Measurements from ENCODE around the gene MEGF8.

MEGF8 gene

DNA sequence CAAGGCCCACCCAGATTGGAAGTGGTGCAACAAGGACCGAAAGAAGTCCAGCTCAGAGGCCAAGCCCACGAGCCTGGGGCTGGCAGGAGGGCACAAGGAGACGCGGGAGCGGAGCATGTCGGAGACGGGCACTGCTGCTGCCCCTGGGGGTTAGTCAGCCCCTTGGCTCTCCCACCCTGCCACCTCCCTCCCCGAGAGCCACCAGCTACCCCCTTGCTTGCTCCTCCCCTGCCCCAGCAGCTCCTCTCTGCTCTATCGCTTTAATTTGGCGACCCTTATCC is 37.7 kb upstream of the MEGF8 start:
- DNase-seq, result no peak

DNA sequence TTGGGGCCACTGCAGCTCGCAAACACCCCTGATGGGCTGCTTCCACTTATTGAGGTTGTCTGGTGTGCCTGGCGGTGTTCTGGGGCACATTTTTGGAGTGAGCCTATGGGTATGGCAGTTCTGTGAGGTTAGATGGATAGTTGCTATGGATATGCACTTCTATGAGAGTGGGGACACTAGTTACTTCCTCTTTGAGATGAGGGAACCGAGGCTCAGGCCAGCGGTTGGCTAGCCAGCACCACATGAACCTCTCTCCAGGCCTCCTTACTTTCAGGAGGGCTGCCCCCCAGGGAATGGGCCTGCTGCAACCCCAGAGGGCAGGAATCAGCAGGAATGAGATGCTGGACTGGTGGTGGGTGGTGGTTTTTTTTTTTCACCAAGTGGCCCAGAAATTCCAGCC is 37.0 kb upstream of the MEGF8 start:
- DNase-seq, result no peak

DNA sequence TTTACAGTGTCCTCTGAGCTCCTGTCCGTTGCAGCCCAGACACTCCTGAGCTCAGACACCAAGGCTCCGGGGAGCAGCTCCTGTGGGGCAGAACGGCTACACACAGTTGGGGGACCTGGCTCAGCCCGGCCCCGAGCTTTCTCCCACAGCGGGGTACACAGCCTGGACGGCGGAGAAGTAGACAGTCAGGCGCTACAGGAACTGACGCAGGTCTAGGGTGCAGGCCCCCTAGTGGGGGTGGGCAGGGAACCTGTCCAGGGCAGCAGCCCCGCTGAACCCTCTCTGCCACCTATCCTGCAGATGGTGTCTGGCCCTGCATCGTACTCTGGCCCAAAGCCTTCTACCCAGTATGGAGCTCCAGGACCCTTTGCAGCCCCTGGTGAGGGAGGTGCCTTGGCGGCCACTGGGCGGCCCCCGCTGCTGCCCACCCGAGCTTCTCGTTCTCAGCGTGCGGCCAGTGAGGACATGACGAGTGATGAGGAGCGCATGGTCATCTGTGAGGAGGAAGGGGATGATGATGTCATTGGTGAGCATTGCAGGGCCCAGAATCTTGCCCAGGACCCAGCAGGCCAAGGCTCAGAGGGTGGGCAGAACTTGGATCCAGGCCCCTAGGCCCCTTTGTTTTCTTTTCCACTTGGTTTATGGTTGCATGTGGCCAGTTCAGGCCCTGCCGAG is 36.4 kb upstream of the MEGF8 start:
- DNase-seq, result no peak

DNA sequence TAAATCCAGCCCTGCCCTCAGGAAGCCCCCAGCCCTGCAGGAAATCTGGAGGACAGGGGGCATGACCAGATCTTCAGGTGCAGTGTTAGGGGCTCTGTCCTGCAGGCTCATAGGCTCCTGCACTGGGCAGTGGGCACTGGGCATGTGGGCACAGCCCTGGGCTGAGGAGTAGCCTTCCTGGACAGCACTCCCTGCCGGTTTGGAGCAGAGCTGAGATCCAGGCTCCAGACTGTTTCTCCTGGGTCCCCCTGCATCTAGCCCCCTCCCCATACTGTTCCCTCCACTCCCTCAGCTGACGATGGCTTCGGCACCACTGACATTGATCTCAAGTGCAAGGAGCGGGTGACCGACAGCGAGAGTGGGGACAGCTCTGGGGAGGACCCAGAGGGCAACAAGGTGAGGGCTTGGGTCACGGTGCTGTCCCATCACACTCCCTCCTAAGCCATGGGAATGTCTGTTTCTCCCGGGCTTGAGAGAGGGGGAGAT is 35.8 kb upstream of the MEGF8 start:
- DNase-seq, result no peak

DNA sequence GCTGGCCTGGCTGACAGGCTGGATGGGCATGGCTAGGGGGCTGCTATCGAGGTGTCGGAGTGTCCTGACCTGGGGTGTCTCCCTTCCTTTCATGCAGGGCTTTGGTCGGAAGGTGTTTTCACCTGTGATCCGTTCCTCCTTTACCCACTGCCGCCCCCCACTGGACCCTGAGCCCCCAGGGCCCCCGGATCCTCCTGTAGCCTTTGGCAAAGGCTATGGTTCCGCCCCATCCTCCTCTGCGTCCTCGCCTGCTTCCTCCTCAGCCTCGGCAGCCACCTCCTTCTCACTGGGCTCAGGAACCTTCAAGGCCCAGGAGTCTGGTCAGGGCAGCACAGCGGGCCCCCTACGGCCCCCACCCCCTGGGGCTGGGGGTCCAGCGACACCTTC is 35.3 kb upstream of the MEGF8 start:
- DNase-seq, result no peak

DNA sequence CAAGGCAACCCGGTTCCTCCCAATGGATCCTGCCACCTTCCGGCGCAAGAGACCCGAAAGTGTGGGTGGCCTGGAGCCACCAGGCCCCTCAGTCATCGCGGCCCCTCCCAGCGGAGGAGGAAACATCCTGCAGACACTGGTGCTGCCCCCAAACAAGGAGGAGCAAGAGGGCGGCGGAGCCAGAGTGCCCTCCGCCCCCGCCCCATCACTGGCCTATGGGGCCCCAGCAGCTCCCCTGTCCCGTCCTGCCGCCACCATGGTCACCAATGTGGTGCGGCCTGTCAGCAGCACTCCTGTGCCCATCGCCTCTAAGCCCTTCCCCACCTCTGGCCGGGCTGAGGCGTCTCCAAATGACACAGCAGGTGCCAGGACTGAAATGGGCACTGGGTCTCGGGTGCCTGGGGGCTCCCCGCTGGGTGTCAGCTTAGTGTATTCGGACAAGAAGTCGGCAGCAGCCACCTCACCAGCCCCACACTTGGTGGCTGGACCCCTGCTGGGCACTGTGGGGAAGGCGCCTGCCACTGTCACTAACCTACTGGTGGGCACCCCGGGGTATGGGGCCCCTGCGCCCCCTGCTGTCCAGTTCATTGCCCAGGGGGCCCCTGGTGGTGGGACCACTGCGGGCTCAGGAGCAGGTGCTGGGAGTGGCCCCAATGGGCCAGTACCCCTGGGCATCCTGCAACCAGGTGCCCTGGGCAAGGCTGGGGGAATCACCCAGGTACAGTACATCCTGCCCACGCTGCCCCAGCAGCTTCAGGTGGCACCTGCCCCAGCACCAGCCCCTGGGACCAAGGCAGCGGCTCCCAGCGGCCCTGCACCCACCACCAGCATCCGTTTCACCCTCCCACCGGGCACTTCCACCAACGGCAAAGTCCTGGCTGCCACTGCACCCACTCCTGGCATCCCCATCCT is 34.7 kb upstream of the MEGF8 start:
- no peak for DNase-seq

DNA sequence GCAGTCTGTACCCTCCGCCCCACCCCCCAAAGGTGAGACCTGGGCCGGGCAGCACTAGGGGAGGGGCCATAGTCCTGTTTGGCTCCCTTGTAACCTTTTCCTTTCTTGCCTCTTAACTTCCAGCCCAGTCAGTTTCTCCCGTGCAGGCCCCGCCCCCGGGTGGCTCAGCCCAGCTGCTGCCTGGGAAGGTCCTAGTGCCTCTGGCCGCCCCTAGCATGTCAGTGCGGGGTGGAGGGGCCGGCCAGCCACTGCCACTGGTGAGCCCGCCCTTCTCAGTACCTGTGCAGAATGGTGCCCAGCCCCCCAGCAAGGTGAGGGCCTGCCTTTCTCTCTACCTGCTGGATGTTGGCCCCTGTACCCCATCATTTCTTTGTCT is 34.0 kb upstream of the MEGF8 start:
- DNase-seq, result no peak

DNA sequence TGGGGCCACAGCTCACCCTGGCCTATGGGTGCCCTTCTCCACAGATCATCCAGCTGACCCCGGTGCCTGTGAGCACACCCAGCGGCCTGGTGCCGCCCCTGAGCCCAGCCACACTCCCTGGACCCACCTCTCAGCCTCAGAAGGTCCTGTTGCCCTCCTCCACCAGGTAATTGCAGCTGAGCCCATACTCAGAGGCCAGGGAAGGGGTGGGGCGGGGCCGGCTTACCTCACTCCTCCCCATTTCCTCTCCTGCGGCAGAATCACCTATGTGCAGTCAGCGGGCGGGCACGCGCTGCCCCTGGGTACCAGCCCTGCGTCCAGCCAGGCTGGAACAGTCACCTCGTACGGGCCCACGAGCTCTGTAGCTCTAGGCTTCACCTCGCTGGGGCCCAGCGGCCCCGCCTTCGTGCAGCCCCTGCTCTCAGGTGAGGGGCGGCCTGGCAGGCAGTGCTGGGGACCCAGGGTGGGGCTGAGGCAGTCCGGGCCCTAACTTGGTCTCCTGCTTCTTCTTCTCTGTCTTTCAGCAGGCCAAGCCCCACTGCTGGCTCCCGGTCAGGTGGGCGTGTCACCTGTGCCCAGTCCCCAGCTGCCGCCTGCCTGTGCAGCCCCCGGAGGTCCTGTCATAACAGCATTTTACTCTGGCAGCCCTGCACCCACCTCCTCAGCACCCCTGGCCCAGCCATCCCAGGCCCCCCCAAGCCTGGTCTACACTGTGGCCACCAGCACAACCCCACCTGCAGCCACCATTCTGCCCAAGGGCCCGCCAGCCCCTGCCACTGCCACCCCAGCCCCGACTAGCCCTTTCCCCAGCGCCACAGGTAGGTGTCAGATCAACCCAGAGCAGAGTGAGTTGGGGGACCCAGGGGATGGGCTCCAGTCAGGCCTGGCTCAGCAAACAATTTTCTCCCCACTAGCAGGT is 33.1 kb upstream of the MEGF8 start:
- no peak for DNase-seq

DNA sequence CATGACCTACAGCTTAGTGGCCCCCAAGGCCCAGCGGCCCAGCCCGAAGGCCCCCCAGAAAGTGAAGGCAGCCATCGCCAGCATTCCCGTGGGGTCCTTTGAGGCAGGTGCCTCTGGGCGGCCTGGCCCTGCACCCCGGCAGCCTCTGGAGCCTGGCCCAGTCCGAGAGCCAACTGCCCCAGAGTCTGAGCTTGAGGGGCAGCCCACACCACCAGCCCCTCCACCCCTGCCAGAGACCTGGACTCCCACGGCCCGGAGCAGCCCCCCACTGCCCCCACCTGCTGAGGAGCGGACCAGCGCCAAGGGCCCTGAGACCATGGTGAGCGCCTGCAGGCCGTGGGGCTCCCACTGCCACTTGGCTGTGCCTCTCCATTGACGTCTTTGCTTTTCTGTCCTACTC is 32.5 kb upstream of the MEGF8 start:
- DNase-seq, result no peak

DNA sequence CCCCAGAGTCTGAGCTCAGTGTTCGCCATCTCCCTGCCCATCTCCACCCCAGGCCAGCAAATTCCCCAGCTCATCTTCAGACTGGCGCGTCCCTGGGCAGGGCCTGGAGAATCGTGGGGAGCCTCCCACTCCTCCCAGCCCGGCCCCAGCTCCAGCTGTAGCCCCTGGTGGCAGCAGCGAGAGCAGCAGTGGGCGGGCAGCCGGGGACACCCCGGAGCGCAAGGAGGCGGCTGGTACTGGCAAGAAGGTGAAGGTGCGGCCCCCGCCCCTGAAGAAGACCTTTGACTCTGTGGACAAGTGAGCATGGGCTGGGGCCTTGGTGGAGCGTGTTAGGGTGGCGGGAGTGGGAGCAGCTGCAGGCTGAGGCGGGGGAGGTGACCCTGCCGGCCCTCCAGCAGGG is 31.9 kb upstream of the MEGF8 start:
- DNase-seq, result no peak

DNA sequence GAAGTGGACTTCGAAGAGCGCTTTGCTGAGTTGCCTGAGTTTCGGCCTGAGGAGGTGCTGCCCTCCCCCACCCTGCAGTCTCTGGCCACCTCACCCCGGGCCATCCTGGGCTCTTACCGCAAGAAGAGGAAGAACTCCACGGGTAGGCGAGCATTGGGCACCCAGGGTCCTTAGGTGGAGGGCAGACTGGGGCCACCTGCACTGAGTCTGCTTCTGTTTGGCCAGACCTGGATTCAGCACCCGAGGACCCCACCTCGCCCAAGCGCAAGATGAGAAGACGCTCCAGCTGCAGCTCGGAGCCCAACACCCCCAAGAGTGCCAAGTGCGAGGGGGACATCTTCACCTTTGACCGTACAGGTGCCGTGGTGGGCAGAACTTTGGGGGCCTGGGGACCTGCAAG is 31.5 kb upstream of the MEGF8 start:
- no peak for DNase-seq

DNA sequence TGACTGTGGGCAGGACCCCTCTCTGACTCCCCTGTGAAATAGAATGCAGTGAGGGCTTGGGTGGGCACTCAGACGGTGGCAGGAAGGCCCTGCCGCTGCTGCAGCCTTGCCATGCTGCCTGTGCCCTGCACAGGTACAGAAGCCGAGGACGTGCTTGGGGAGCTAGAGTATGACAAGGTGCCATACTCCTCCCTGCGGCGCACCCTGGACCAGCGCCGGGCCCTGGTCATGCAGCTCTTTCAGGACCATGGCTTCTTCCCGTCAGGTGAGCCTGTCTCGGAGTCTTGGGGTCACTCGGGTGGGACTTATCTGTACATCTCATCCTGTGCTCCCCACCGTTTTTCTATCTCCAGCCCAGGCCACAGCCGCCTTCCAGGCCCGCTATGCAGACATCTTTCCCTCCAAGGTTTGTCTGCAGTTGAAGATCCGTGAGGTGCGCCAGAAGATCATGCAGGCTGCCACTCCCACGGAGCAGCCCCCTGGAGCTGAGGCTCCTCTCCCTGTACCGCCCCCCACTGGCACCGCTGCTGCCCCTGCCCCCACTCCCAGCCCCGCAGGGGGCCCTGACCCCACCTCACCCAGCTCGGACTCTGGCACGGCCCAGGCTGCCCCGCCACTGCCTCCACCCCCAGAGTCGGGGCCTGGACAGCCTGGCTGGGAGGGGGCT is 30.8 kb upstream of the MEGF8 start:
- no peak for DNase-seq

DNA sequence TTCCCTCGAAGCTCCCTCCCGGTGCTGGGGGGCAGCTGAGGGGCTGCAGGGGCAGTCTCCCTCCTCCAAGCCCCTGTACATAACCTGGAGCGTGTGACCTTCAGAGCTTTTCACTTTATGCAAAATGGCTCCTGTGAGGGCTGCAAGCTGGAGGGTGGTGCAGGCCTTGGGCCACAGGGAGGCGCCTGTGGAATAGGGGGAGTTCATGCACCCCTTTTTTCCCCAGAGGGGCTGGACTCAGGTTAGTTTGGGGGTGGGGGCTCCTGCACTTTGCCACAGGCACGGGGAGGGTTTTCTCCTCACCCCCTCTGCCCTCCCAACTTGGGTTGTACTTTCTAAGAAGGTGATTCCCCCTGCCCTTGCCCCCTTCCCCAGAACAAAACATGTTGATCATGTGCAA is 30.1 kb upstream of the MEGF8 start:
- no peak for DNase-seq

DNA sequence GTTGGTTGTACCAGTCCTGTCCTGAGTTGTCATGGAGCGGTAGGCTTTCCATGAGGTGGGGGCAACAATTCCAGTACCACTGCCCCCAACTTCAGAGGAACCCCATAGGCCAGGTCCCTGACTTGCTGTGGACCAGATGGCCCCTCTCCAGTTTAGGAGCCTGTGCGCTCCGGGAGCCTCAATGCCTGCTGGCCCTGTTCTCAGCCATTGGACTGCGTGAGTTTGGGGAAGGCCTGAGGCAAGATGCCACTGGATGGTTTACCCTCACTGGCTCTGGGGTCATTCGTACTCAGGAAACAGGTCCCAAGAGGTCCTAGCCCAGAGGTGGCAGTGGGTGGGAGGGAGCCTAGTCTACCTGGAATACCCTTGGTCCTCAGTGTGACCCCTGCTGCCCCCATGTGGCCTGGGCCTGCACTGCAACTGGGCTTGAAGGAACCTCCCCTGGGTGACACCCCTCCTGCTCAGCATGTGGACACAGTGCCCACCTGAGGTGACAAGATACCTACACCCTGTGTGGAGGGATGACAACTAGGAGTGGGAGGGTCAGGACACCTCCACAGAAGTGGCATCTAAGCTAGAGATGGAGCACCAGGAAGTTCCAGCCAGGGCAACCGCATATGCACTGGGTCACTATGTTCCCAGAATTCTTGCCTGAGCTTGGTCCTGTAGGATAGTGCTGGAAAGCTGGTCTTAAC is 29.5 kb upstream of the MEGF8 start:
- peak; percentile 69 for DNase-seq

DNA sequence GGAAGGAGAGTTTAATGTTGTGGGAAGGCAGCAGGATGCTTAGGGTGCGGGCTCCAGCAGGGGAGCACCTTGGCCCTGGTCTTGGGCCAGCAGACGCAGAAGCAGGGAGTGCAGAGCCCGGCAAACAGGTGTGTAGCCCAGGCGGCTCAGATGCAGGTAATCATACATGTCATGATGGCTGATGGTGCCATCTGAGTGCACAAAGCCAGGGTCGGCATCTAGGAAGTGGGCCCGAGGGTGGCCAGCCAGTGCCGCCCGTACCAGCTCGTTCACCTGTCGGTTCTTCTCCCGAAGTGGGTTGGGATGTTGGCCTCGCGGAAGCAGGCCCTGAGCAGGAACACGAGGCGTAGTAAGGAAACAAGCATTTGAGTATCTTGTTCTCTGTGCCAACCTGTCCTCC is 28.4 kb upstream of the MEGF8 start:
- DNase-seq, result no peak

DNA sequence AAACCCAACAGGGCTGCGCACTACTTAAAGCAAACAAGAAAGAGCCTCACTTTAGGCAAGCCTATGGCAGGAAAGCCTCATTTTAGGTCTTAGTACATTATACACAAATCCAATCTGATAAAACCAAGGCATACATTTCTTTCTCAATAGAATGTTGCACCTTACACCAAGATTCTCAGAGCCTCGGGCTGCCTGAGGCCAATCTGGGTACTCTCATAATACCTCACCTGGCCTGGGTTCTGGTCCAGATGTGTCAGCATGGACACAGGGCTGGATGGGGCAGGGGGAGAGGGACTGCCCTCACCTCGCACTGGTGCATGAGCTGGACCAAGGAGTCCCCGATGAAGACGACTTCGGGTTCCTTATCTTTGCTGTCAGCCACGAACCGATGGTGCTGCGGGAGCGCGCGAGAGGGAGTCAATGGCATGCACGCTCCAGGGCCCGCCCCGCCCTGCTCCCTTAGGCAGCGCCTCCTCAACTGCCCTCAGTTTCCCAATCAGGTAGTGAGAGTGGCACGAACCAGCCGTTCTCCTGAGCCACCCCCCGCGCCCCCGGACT is 23.7 kb upstream of the MEGF8 start, which contains the start of gene PRR19:
PRR19 (plus strand) TSS at position 487 of the 558 bp plus-strand sequence. CDS start 7,453 bp downstream, outside the sequence.
- DNase-seq, result no peak

DNA sequence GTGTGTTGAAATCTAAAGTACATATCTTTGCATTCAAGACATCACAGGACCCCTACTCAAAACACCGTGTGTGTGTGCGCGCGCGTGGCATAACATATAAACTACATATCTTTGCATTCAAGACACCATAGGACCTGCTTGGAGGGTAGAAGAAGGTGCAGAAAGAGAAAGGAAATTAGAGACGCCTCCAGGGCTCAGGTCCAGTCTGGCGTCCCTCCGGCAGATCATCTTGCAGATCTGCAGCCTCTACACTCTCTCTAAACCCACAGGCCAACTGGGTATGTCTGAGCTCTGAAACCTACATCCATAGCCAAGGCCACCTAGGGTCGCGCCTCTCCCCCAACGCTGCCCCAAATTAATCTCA is 22.4 kb upstream of the MEGF8 start:
- no peak for DNase-seq

DNA sequence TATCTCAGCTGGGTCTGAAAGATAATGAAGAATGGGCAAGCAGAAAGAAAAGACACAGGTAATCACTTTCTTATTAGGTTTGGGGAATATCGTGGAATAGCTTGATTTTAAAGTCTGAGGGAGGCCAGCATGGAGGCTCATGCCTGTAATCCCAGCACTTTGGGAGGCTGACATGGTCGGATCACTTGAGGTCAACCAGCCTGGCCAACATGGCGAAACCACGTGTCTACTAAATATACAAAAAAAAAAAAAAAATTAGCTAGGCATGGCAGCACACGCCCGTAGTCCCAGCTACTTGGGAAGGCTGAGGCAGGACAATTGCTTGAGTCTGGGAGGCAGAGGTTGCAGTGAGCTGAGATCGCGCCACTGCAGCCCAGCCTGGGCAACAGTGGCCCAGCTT is 21.6 kb upstream of the MEGF8 start:
- DNase-seq, result no peak

DNA sequence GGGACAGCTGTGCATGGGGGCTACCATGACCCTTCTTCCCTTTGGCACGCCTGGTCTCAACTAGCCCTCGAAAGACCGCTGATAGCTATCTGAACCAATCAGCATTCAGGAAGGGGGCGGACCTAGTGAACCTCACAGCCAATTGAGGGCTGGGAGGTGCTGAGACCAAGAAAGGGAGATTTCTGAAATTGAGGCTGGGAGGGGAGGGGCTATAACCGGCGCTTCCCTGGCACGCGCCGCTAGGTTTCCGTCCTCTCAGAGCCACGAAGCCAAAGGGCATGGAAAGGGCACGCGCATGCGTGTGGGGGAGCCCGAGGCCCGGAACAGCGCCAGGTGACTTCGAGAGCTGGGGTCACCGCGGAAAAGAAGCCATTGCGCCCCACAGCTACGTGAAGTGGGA is 18.8 kb upstream of the MEGF8 start:
- DNase-seq, result no peak

DNA sequence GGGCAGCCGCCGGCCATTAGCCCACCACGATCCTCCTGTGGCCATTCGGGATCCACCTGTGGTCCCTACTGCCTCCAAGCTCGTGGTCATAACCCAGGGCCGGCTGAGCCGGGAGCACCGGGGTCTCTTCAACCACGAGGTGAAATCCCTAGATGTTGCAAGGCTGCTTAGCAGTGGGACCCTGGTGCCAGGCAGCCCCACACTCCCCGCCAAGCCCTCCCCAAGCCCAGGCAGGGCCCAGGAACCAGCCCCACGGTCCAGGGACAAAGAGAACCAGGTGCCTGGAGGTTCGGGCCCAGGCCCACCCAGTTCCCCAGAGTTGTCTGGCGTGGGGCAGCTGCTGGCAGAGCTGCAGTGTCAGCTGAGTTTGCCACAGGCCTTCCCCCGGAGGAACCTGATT is 15.7 kb upstream of the MEGF8 start:
- DNase-seq, result no peak

DNA sequence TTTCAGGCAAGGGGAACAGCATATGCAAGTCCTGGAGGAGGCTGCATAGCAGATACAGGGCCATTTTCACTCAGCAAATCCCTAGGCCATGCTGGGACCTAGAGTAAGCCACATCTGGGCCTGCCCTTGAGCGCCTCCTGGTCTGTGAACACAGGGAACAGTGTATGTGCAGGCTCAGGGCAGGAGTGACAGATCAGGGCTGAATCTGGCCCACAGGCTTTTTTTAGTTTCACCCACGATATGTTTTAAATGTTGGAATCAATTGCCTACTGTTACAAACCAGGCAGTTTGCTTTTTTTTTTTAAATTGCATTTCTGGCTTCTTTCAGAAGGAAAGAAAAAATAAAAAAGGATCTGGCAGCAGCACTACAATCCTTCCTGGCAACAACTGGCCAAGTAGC is 13.8 kb upstream of the MEGF8 start:
- DNase-seq, result no peak

DNA sequence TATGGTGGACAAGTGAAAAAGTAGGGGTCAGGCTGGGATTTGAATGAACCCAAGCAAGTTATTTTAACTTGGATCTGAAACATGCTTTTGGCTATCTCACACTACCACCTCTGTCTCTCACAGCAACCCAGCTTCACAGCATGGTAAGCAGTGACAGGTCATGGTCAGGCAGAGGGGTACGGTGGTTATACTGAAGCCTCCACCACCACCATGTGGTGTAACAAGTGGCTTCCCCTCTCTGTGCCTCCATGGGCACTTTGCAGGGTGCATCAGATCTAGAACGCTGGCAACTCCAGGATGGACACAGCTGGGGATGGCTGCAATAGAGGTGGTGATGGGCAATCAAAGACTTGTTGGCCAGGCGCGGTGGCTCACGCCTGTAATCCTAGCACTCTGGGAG is 13.1 kb upstream of the MEGF8 start:
- no peak for DNase-seq

Data from COR-L47 (cell line).